Measurements from ENCODE around the gene C2CD4D.

DNA sequence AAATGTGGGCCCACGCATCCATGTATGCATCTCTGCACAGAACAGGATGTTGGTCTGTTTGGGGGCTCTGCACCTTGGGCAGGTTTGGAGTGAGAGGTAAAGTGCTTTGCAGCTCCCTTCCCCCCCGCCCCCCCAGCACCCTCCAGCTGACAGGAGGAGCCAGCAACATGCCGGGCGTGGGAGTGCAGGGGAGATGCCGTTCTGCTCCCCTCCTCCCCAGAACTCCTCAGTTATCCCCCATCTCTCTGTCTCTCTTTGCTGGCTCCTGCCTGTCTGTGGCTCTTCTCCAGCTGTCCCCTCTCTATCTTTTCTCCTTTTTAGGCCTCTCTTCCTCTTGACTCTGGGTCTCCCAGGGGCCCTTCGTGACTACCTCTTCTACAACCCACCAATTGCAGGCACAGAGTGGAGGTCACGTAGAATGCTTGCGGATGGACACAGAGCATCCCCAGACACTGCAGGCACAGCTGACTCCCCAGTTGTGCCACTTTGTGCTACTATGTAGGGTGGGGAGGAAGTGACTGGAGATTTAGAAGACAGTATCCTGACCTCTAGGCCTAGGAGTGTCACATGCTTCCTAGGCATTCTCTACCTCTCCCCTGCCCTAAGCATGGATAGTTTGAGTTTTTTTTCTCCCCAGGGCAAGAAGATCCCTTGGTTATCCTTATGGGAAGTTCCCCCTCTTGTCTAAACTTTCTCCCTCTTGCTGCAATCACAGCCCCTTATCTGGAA, 6.3 kb downstream of the C2CD4D start:
- TF ChIP-seq, protein P1, sequence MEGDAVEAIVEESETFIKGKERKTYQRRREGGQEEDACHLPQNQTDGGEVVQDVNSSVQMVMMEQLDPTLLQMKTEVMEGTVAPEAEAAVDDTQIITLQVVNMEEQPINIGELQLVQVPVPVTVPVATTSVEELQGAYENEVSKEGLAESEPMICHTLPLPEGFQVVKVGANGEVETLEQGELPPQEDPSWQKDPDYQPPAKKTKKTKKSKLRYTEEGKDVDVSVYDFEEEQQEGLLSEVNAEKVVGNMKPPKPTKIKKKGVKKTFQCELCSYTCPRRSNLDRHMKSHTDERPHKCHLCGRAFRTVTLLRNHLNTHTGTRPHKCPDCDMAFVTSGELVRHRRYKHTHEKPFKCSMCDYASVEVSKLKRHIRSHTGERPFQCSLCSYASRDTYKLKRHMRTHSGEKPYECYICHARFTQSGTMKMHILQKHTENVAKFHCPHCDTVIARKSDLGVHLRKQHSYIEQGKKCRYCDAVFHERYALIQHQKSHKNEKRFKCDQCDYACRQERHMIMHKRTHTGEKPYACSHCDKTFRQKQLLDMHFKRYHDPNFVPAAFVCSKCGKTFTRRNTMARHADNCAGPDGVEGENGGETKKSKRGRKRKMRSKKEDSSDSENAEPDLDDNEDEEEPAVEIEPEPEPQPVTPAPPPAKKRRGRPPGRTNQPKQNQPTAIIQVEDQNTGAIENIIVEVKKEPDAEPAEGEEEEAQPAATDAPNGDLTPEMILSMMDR (IDR thresholded peaks at IDR 0.05 in 8 of 11, conservative IDR thresholded peaks at IDR 0.05 in 3 of 11): no peak
- no peak for TF ChIP-seq POLR2A (IDR thresholded peaks at IDR 0.05)

All from spleen (tissue), 7 donors.